UCSD-AML1 (cell line): ENCODE measurements around the gene OOSP2.
"Not testable (repeated sequence)": the region's sequence is repeated elsewhere in the genome, so short reads cannot be mapped to it uniquely, and the experiment has no call there.

Source experiments
- DNase-seq: peaks from one replicate; lab custom pipeline; 2025; ENCODE audit not compliant: unreplicated experiment; lab: John Stamatoyannopoulos, UW

The OOSP2 gene

GRCh38 chr11:60040109-60040508 is at the start of gene OOSP2:
Gene OOSP2, plus strand, starts transcription at chr11:60040409. Its CDS starts 51 bp downstream, at chr11:60040460.
- no peak for DNase-seq

- DNase-seq: no peak
These were observed 49.8 kb upstream of the OOSP2 start for GRCh38 chr11:59990421-59990820.

GRCh38 chr11:59992425-59992824 is 47.8 kb upstream of the OOSP2 start:
- DNase-seq: no peak

- DNase-seq: no peak
These were observed 42.4 kb upstream of the OOSP2 start for GRCh38 chr11:59997800-59998199.

- DNase-seq: no peak
These were observed 40.5 kb upstream of the OOSP2 start for GRCh38 chr11:59999691-60000090.

GRCh38 chr11:60003729-60004128 is 36.5 kb upstream of the OOSP2 start:
- DNase-seq: no peak

GRCh38 chr11:60005360-60005759 is 34.8 kb upstream of the OOSP2 start:
- DNase-seq: no peak

- DNase-seq: no peak
These were observed 23.3 kb upstream of the OOSP2 start, which contains the start of gene OOSP4B for GRCh38 chr11:60016881-60017280. Gene OOSP4B, plus strand, starts transcription at chr11:60017181.

GRCh38 chr11:60018058-60018457 is 22.2 kb upstream of the OOSP2 start:
- DNase-seq: no peak

- not testable (repeated sequence) for DNase-seq
These were observed 19.8 kb upstream of the OOSP2 start for GRCh38 chr11:60020376-60020775.

- DNase-seq: no peak
These were observed 11.1 kb upstream of the OOSP2 start for GRCh38 chr11:60029015-60029632.

GRCh38 chr11:60050422-60050821 is 10.2 kb downstream of the OOSP2 start:
- DNase-seq: not testable (repeated sequence)

- not testable (repeated sequence) for DNase-seq
These were observed 10.6 kb downstream of the OOSP2 start for GRCh38 chr11:60050839-60051238.

GRCh38 chr11:60056349-60056969 is 16.2 kb downstream of the OOSP2 start, which contains the start of gene MS4A3:
Gene MS4A3, plus strand, starts transcription at chr11:60056665. Its CDS starts 4,496 bp downstream, at chr11:60061161.
- DNase-seq: no peak

- no peak for DNase-seq
These were observed 18.8 kb downstream of the OOSP2 start for GRCh38 chr11:60059052-60059451.

- no peak for DNase-seq
These were observed 19.5 kb downstream of the OOSP2 start for GRCh38 chr11:60059521-60060240.

- DNase-seq: no peak
These were observed 23.9 kb downstream of the OOSP2 start for GRCh38 chr11:60064111-60064510.

GRCh38 chr11:60065801-60066200 is 25.6 kb downstream of the OOSP2 start:
- no peak for DNase-seq

GRCh38 chr11:60069450-60069849 is 29.2 kb downstream of the OOSP2 start:
- no peak for DNase-seq

- not testable (repeated sequence) for DNase-seq
These were observed 31.4 kb downstream of the OOSP2 start for GRCh38 chr11:60071644-60072043.

- DNase-seq: no peak
These were observed 37.1 kb downstream of the OOSP2 start for GRCh38 chr11:60077216-60077817.

- no peak for DNase-seq
These were observed 37.8 kb downstream of the OOSP2 start for GRCh38 chr11:60077981-60078380.
